ENCODE results near the gene SERPINB2.
"Not testable (repeated sequence)": the region's sequence is repeated elsewhere in the genome, so short reads cannot be mapped to it uniquely, and the experiment has no call there.

Gene SERPINB2

DNA sequence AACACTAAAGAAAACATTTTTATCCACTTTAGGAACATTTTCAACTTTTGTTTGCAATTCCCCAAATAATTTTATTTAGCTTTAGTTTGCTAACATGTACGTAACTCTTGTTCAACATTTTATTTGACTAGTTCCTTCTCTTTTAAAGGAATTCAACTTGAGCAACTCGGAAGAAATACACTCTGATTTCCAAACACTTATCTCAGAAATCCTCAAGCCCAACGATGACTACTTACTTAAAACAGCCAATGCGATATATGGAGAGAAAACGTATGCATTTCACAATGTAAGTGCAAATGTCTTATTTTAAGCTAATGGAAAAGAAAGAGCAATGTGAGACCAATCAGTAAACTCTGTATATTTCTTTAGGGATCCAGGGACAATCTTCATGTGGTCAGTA lies 30.3 kb downstream of the SERPINB2 start:
- Histone ChIP-seq H3K27me3 (no peaks in the 10 kb centered on the region), H3K27ac (no peak overlapping the region), H3K4me3 (no peak overlapping the region), H3K4me1 (no peaks in the 10 kb centered on the region), H3K9me3 (no peaks in the 10 kb centered on the region), H3K36me3 (no peaks in the 10 kb centered on the region)
- DNase-seq = no peak
- intact Hi-C loops (cut with DNase I; ENCODE audit: low total_unique reads) = no loop called here
- no peak for TF ChIP-seq CTCF (IDR thresholded peaks at IDR 0.05)

GRCh38 chr18:63922049-63922448 lies 34.5 kb downstream of the SERPINB2 start:
- no peak overlapping the region for H3K4me3 ChIP-seq
- no peak overlapping the region for H3K27ac ChIP-seq
- TF ChIP-seq CTCF (IDR thresholded peaks at IDR 0.05) = no peak
- DNase-seq = no peak
- no peaks in the 10 kb centered on the region for H3K4me1 ChIP-seq
- H3K36me3 ChIP-seq = no peaks in the 10 kb centered on the region
- H3K9me3 ChIP-seq = no peaks in the 10 kb centered on the region
- intact Hi-C loops (cut with DNase I; ENCODE audit: low total_unique reads) = no loop called here
- no peaks in the 10 kb centered on the region for H3K27me3 ChIP-seq

DNA sequence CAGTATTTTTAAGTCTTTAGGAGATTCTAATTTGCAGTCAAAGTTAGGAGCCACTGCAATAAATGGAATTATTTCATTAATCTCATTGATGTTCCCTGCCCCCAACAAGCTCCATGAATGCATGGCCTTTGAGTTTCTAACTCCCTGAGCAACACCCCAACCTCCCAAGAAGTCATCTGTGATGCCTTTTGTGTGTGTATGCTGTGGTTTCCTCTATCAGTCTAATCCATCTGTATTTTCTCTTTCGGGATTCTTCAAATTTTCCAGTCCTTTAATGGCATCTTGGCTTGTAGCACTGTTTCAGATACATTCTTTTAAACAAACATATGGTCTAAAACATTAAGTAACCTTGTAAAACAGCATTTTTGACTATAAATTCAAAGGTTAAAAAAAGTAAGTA lies 37.0 kb downstream of the SERPINB2 start:
- Histone ChIP-seq H3K9me3 (no peaks in the 10 kb centered on the region), H3K27ac (no peak overlapping the region), H3K4me3 (no peak overlapping the region), H3K27me3 (no peaks in the 10 kb centered on the region), H3K36me3 (no peaks in the 10 kb centered on the region), H3K4me1 (no peaks in the 10 kb centered on the region)
- intact Hi-C loops (cut with DNase I; ENCODE audit: low total_unique reads) = no loop called here
- no peak for TF ChIP-seq CTCF (IDR thresholded peaks at IDR 0.05)
- DNase-seq = no peak

- H3K9me3 ChIP-seq = no peaks in the 10 kb centered on the region
- no peak for TF ChIP-seq CTCF (IDR thresholded peaks at IDR 0.05)
- intact Hi-C loops (cut with DNase I; ENCODE audit: low total_unique reads) = no loop called here
- H3K4me3 ChIP-seq = no peak overlapping the region
- H3K27me3 ChIP-seq = no peaks in the 10 kb centered on the region
- no peaks in the 10 kb centered on the region for H3K36me3 ChIP-seq
- no peak overlapping the region for H3K27ac ChIP-seq
- no peaks in the 10 kb centered on the region for H3K4me1 ChIP-seq
- no peak for DNase-seq
Observed at GRCh38 chr18:63928331-63928730, 40.8 kb downstream of the SERPINB2 start.

- H3K9me3 ChIP-seq; H3K36me3 ChIP-seq; H3K4me3 ChIP-seq; H3K27me3 ChIP-seq; DNase-seq; H3K27ac ChIP-seq; intact Hi-C loops (cut with DNase I; ENCODE audit: low total_unique reads); H3K4me1 ChIP-seq: not testable (repeated sequence)
Observed at GRCh38 chr18:63929369-63929768, 41.9 kb downstream of the SERPINB2 start.

DNA sequence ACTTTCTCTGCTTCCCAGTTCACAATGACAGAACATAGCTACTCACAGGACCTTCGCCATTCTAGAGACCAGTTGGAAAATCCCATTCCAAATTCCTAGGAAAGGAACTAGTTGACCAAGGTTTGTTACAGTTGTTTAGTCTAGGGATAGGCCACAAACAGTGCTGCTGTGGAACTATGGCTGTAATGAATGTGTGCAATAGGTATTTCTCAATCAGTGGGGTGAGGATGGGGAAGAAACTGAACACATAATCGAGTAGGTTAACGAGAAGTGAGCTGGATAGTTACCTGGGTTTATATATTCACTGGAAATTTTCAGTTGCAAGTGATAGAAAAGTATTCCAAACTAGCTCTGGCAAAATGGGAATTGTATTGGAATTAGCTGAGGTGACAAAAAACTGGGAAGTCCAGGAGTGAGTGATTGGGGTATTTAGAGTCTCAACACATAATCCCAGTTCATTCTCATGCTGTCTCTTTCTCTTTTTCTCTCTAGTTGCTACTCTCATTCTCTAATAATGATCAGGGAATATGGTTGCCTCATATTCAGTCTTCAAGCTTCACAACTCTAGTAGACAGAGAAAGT lies 43.4 kb downstream of the SERPINB2 start:
- intact Hi-C loops (cut with DNase I; ENCODE audit: low total_unique reads) = loop anchor here (10.0 kb wide), 1 partner anchor 406 kb away; no protein-coding TSS in a partner anchor
- Histone ChIP-seq H3K9me3 (no peaks in the 10 kb centered on the region), H3K27ac (no peak overlapping the region), H3K36me3 (no peaks in the 10 kb centered on the region), H3K4me1 (peaks cover 0 to 1% (median 0%) of the 10 kb centered on the region in 4 donors), H3K4me3 (no peak overlapping the region), H3K27me3 (no peaks in the 10 kb centered on the region)
- TF ChIP-seq CTCF (IDR thresholded peaks at IDR 0.05) = no peak
- DNase-seq = no peak

All from tibial artery (tissue), 4 donors.